ENCODE measurements around the gene MTCH1.

GRCh38 chr6:36933519-36933918 lies 52.5 kb downstream of the MTCH1 start:
- TF ChIP-seq, protein P1, sequence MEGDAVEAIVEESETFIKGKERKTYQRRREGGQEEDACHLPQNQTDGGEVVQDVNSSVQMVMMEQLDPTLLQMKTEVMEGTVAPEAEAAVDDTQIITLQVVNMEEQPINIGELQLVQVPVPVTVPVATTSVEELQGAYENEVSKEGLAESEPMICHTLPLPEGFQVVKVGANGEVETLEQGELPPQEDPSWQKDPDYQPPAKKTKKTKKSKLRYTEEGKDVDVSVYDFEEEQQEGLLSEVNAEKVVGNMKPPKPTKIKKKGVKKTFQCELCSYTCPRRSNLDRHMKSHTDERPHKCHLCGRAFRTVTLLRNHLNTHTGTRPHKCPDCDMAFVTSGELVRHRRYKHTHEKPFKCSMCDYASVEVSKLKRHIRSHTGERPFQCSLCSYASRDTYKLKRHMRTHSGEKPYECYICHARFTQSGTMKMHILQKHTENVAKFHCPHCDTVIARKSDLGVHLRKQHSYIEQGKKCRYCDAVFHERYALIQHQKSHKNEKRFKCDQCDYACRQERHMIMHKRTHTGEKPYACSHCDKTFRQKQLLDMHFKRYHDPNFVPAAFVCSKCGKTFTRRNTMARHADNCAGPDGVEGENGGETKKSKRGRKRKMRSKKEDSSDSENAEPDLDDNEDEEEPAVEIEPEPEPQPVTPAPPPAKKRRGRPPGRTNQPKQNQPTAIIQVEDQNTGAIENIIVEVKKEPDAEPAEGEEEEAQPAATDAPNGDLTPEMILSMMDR (IDR thresholded peaks at IDR 0.05) = no peak
- TF ChIP-seq POLR2A (IDR thresholded peaks at IDR 0.05) = no peak

Data from Peyer's patch (tissue), 4 donors.